GM23338 (cell line): ENCODE measurements around the gene ST6GALNAC6. TPM values are rescaled to one million over a fixed set of nuclear protein-coding genes. Genes with fewer than 3 reads are reported as not detected.

ENCODE experiments used
- ATAC-seq: fragments of 200-7000 bp; cut with Tn5 transposase; 3 replicates; pipeline ENCODE4 v1.9.1; 2020
- DNase-seq: peaks from one replicate; pipeline ENCODE4 v3.0.0-alpha.2; 2015; ENCODE audit warnings: low spot score
- H2AFZ ChIP-seq: fragments of 200-600 bp; sonication (generic); 2 replicates; pipeline ENCODE4 v1.8.0; 2016; ENCODE audit warnings: antibody characterized with exemption, mild to moderate bottlenecking, moderate library complexity
- H3F3A ChIP-seq: fragments of 200-600 bp; sonication (generic); replicated peaks from 2 replicates; pipeline ENCODE4 v1.8.0; 2017; ENCODE audit warnings: antibody characterized with exemption, mixed run types, low read depth
- H3K27ac ChIP-seq: fragments of 200-600 bp; sonication (generic); 2 replicates; pipeline ENCODE4 v1.6.1; 2016; ENCODE audit warnings: low read depth
- H3K27me3 ChIP-seq: fragments of 200-600 bp; sonication (generic); 2 replicates; pipeline ENCODE4 v1.8.0; 2016; ENCODE audit warnings: mild to moderate bottlenecking, mixed run types, moderate library complexity; ENCODE audit not compliant: insufficient read depth
- H3K36me3 ChIP-seq: fragments of 200-600 bp; sonication (generic); 2 replicates; pipeline ENCODE4 v1.8.0; 2016; ENCODE audit warnings: mild to moderate bottlenecking; ENCODE audit not compliant: insufficient read depth
- H3K4me1 ChIP-seq: fragments of 200-600 bp; sonication (generic); 2 replicates; pipeline ENCODE4 v1.8.0; 2016; ENCODE audit warnings: mild to moderate bottlenecking, moderate library complexity; ENCODE audit not compliant: insufficient read depth
- H3K4me2 ChIP-seq: fragments of 200-600 bp; sonication (generic); 2 replicates; pipeline ENCODE4 v1.7.1; 2017; ENCODE audit warnings: mixed run types
- H3K4me3 ChIP-seq: fragments of 200-600 bp; sonication (generic); 2 replicates; pipeline ENCODE4 v1.6.1; 2016; ENCODE audit warnings: mixed run types
- H3K79me2 ChIP-seq: fragments of 200-600 bp; sonication (generic); replicated peaks from 2 replicates; pipeline ENCODE4 v1.8.0; 2017; ENCODE audit warnings: mild to moderate bottlenecking; ENCODE audit not compliant: insufficient read depth
- H3K9me2 ChIP-seq: fragments of 200-600 bp; sonication (generic); 2 replicates; pipeline ENCODE4 v1.8.0; 2017; ENCODE audit not compliant: insufficient read depth
- H4K20me1 ChIP-seq: fragments of 200-600 bp; sonication (generic); replicated peaks from 2 replicates; pipeline ENCODE4 v1.8.0; 2017; ENCODE audit warnings: mild to moderate bottlenecking; ENCODE audit not compliant: insufficient read depth
- H3K27ac Mint-ChIP-seq: 2 replicates; pipeline ENCODE4 v1.8.0; 2020; ENCODE audit warnings: inconsistent platforms, mild to moderate bottlenecking, moderate library complexity, mixed read lengths
- H3K27me3 Mint-ChIP-seq: 3 replicates; pipeline ENCODE4 v1.8.0; 2022; ENCODE audit warnings: low read depth, mild to moderate bottlenecking, moderate library complexity, mixed read lengths, inconsistent platforms; ENCODE audit not compliant: insufficient read depth, poor library complexity
- H3K36me3 Mint-ChIP-seq: 3 replicates; pipeline ENCODE4 v1.8.0; 2021; ENCODE audit warnings: low read depth, mild to moderate bottlenecking, inconsistent platforms, moderate library complexity, mixed read lengths
- H3K4me1 Mint-ChIP-seq: 3 replicates; pipeline ENCODE4 v1.8.0; 2020; ENCODE audit warnings: mild to moderate bottlenecking, inconsistent platforms, mixed read lengths
- H3K4me3 Mint-ChIP-seq: 3 replicates; pipeline ENCODE4 v1.8.0; 2021; ENCODE audit warnings: moderate library complexity, mild to moderate bottlenecking, inconsistent platforms, mixed read lengths
- H3K9me3 Mint-ChIP-seq: 3 replicates; pipeline ENCODE4 v1.8.0; 2020; ENCODE audit warnings: moderate library complexity, mild to moderate bottlenecking, inconsistent platforms, mixed read lengths
- CREB1 ChIP-seq: fragments of 250-450 bp; sonication (Bioruptor Pico); IDR thresholded peaks from 2 replicates; pipeline ENCODE4 v1.5.0; 2020; ENCODE audit warnings: low read depth, mild to moderate bottlenecking, moderate library complexity
- CTCF ChIP-seq, 2 experiments: fragments of 200-600 bp in 1 of 2; sonication (generic) in 1 of 2; conservative IDR thresholded peaks; 2 replicates each; pipeline versions ENCODE4 v1.5.1 to v1.6.1; 2016 to 2017; ENCODE audit warnings: antibody characterized with exemption in 2 of 2, low read depth in 2 of 2, mild to moderate bottlenecking in 2 of 2, moderate library complexity in 1 of 2
- EZH2phosphoT487 ChIP-seq: fragments of 200-600 bp; sonication (generic); IDR thresholded peaks from one replicate; pipeline ENCODE4 v1.8.1; 2018; ENCODE audit warnings: antibody characterized with exemption; ENCODE audit not compliant: unreplicated experiment
- JUNB ChIP-seq: IDR thresholded peaks from one replicate; pipeline ENCODE4 v1.6.1; 2016; ENCODE audit warnings: antibody characterized with exemption; ENCODE audit not compliant: unreplicated experiment
- REST ChIP-seq: IDR thresholded peaks from one replicate; pipeline ENCODE4 v1.6.1; 2018; ENCODE audit warnings: antibody characterized with exemption; ENCODE audit not compliant: unreplicated experiment
- STAT1 ChIP-seq: IDR thresholded peaks from one replicate; pipeline ENCODE4 v1.6.1; 2016; ENCODE audit warnings: antibody characterized with exemption; ENCODE audit not compliant: unreplicated experiment
- ZNF331 ChIP-seq: fragments of 250-450 bp; sonication (Bioruptor Pico); IDR thresholded peaks from 2 replicates; pipeline ENCODE4 v1.5.0; 2020; ENCODE audit warnings: low read depth, mild to moderate bottlenecking, moderate library complexity
- polyA plus RNA-seq: library from polyadenylated mRNA; unstranded; fragments of >200 nt; fragmentation: Nextera tagmentation; extraction: Ambion mirVana; gene quantifications from 2 replicates; pipeline ENCODE4 v1.2.1, GENCODE V29; 2016
- total RNA-seq: library from RNA; depleted of rRNA; stranded (reverse); fragments of >200 nt; shearing (Covaris generic); gene quantifications from 2 replicates; pipeline ENCODE4 v1.2.3, GENCODE V29; 2014

Gene ST6GALNAC6
- total and polyA plus RNA-seq, 2 experiments from 2014 or later = 20.7 to 39.2 TPM

GRCh38 chr9:127854960-127855359, 44.4 kb downstream of the ST6GALNAC6 start (continued):
- TF ChIP-seq REST (no peak), CTCF (conservative IDR thresholded peaks at IDR 0.05; ENCODE audit: low read depth in 2 of 2) (no peak), ZNF331 (no peak), JUNB (no peak), EZH2phosphoT487 (no peak), STAT1 (no peak), CREB1 (CRISPR knock-in tag) (no peak)

GRCh38 chr9:127854184-127854806, 45.1 kb downstream of the ST6GALNAC6 start, which contains the start of gene ENG:
ENG (minus strand) TSS chr9:127854658; CDS start chr9:127854355, 303 bp downstream.
- peak within 1 kb of the TSS; percentile 90 for H2AFZ ChIP-seq

More at GRCh38 chr9:127854184-127854806, 45.1 kb downstream of the ST6GALNAC6 start, which contains the start of gene ENG:
- no peak within 1 kb of the TSS for H3K4me3 ChIP-seq
- no peak within 1 kb of the TSS for H3K27ac Mint-ChIP-seq
- H3K4me2 ChIP-seq = no peak within 1 kb of the TSS
- H3K27me3 ChIP-seq = no peaks in the 10 kb centered on the region
- no peaks in the 10 kb centered on the region for H3K79me2 ChIP-seq
- no peaks in the 10 kb centered on the region for H3K36me3 ChIP-seq
- H3K4me1 Mint-ChIP-seq = peaks cover 7% of the 10 kb centered on the region
- peaks cover 4% of the 10 kb centered on the region; the same call in 1 of the 2 replicates for H3K4me1 ChIP-seq
- no peak for TF ChIP-seq CREB1 (CRISPR knock-in tag)
- no peaks in the 10 kb centered on the region for H3K9me2 ChIP-seq
- H3F3A ChIP-seq = no peaks in the 10 kb centered on the region
- peaks cover 8% of the 10 kb centered on the region for H3K27me3 Mint-ChIP-seq
- H3K9me3 Mint-ChIP-seq = peaks cover 12% of the 10 kb centered on the region
- H3K4me3 Mint-ChIP-seq = peak within 1 kb of the TSS; percentile 26; the same call in 1 of the 3 replicates
- peaks cover 2% of the 10 kb centered on the region; the same call in 2 of the 3 replicates for H3K36me3 Mint-ChIP-seq
- no peaks in the 10 kb centered on the region for H4K20me1 ChIP-seq
- no peak within 1 kb of the TSS for H3K27ac ChIP-seq
- DNase-seq (peak; percentile 73), ATAC-seq (peak; percentile 92)
